K562 (cell line): ENCODE data around the gene PLEKHA8. TPM values are rescaled to one million over a fixed set of nuclear protein-coding genes. Genes with fewer than 3 reads are reported as not detected.

ENCODE experiments used
- CBFA2T2 ChIP-seq: fragments of 450-650 bp; conservative IDR thresholded peaks from 2 replicates; pipeline ENCODE4 v1.6.1; 2017; ENCODE audit warnings: mild to moderate bottlenecking
- CGGBP1 ChIP-seq: fragments of 250-450 bp; sonication (Bioruptor Pico); IDR thresholded peaks from 2 replicates; pipeline ENCODE4 v1.9.0; 2021; ENCODE audit warnings: mild to moderate bottlenecking
- GATA2 ChIP-seq: sonication (generic); formaldehyde crosslinking; IDR thresholded peaks from 2 replicates; pipeline ENCODE4 v1.4.0; 2020; ENCODE audit warnings: mild to moderate bottlenecking, missing genetic modification reagents
- HMG20A ChIP-seq: fragments of 450-650 bp; formaldehyde crosslinking; conservative IDR thresholded peaks from 2 replicates; pipeline ENCODE4 v1.4.0; 2020; ENCODE audit warnings: mild to moderate bottlenecking, mixed read lengths
- HNRNPH1 ChIP-seq: fragments of 200-400 bp; formaldehyde crosslinking; optimal IDR thresholded peaks from 2 replicates; pipeline ENCODE3; 2017; ENCODE audit warnings: low read depth, mild to moderate bottlenecking, low read length, moderate library complexity
- HNRNPUL1 ChIP-seq: fragments of 200-400 bp; formaldehyde crosslinking; IDR thresholded peaks from 2 replicates; pipeline ENCODE4 v1.6.1; 2017; ENCODE audit warnings: low read length
- NFXL1 ChIP-seq: fragments of 450-650 bp; formaldehyde crosslinking; IDR thresholded peaks from 2 replicates; pipeline ENCODE4 v1.4.0; 2021; ENCODE audit warnings: mild to moderate bottlenecking
- NR1H2 ChIP-seq: sonication (generic); formaldehyde crosslinking; IDR thresholded peaks from 2 replicates; pipeline ENCODE4 v1.4.0; 2020; ENCODE audit warnings: mild to moderate bottlenecking, missing genetic modification reagents
- PRPF4 ChIP-seq: fragments of 200-400 bp; formaldehyde crosslinking; IDR thresholded peaks from one replicate; pipeline ENCODE4 v1.6.1; 2017; ENCODE audit warnings: low read length, low read depth, mild to moderate bottlenecking; ENCODE audit not compliant: insufficient read depth, poor library complexity, severe bottlenecking
- SMAD1 ChIP-seq: fragments of 150-350 bp; IDR thresholded peaks from 2 replicates; pipeline ENCODE4 v1.6.1; 2014; ENCODE audit warnings: low read length, low read depth; ENCODE audit not compliant: partially characterized antibody
- SMAD3 ChIP-seq: fragments of 450-650 bp; formaldehyde crosslinking; conservative IDR thresholded peaks from 2 replicates; pipeline ENCODE4 v1.4.0; 2020; ENCODE audit warnings: mild to moderate bottlenecking
- SMARCA4 ChIP-seq: fragments of 450-650 bp; IDR thresholded peaks from 2 replicates; pipeline ENCODE4 v1.6.1; 2016
- STAT6 ChIP-seq: sonication (generic); formaldehyde crosslinking; IDR thresholded peaks from 2 replicates; pipeline ENCODE4 v1.8.1; 2023; ENCODE audit warnings: mild to moderate bottlenecking, missing genetic modification reagents
- TARDBP ChIP-seq: fragments of 450-650 bp; IDR thresholded peaks from 2 replicates; pipeline ENCODE4 v1.6.1; 2016
- ZNF778 ChIP-seq: fragments of 450-650 bp; formaldehyde crosslinking; IDR thresholded peaks from 2 replicates; pipeline ENCODE4 v1.4.0; 2020; ENCODE audit warnings: mild to moderate bottlenecking, moderate library complexity
- ZNF785 ChIP-seq: fragments of 250-450 bp; sonication (Bioruptor Pico); IDR thresholded peaks from 2 replicates; pipeline ENCODE4 v1.4.0; 2020; ENCODE audit warnings: mild to moderate bottlenecking
- polyA plus RNA-seq, 8 experiments: library from polyadenylated mRNA; depleted of rRNA in 4 of 8; stranded (reverse) in 5 of 8; unstranded in 3 of 8; fragments of >200 nt; fragmentation: Nextera tagmentation in 2 of 8; fragmentation: Illumina TruSeq in 1 of 8; extraction: Ambion mirVana in 2 of 8; extraction: Trizol in 1 of 8; gene quantifications; 2 replicates each; pipeline versions ENCODE4 v1.2.1 to v1.2.3, GENCODE V29; 2011 to 2014; ENCODE audit warnings: inconsistent platforms in 1 of 8, missing spikeins in 1 of 8
- total RNA-seq, 7 experiments: library from RNA; depleted of rRNA in 6 of 7; stranded (reverse); fragments of >200 nt in 6 of 7; fragmentation: Illumina TruSeq in 2 of 7; extraction: Trizol in 2 of 7; gene quantifications; 2 replicates each; pipeline versions ENCODE4 v1.2.1 to v1.2.3, GENCODE V29; 2011 to 2021; ENCODE audit warnings: low replicate concordance in 1 of 7
- TF ChIP-seq, protein P1 (sequence below): fragments of 250-450 bp; sonication (Bioruptor Pico); IDR thresholded peaks from 2 replicates; pipeline ENCODE4 v1.5.0; 2021
- TF ChIP-seq, protein P2 (sequence below), 3 experiments: fragments of 200-800 bp in 1 of 3; sonication (Bioruptor generic) in 1 of 3; sonication (generic) in 1 of 3; formaldehyde crosslinking in 1 of 3; IDR thresholded peaks; 2 replicates each; pipeline versions ENCODE4 v1.6.1 to v1.8.0; 2016 to 2022; ENCODE audit warnings: mild to moderate bottlenecking in 2 of 3, missing compliant biosample characterization in 2 of 3, missing genetic modification characterization in 2 of 3, missing genetic modification reagents in 1 of 3
- TF ChIP-seq, protein P3 (sequence below): IDR thresholded peaks from 2 replicates; pipeline ENCODE4 v1.6.1; 2011; ENCODE audit not compliant: insufficient read length; ENCODE audit errors: extremely low read depth
- TF ChIP-seq, protein P4 (sequence below), 2 experiments: IDR thresholded peaks; 2 replicates each; pipeline ENCODE4 v1.6.1; 2011; ENCODE audit warnings: borderline replicate concordance in 1 of 2, control low read depth in 1 of 2, low read depth in 1 of 2, low read length in 1 of 2, mild to moderate bottlenecking in 1 of 2, mixed read lengths in 1 of 2, moderate library complexity in 1 of 2; ENCODE audit not compliant: insufficient read depth in 1 of 2, insufficient read length in 1 of 2, poor library complexity in 1 of 2, severe bottlenecking in 1 of 2; ENCODE audit errors: extremely low read depth in 1 of 2

PLEKHA8 gene
- total and polyA plus RNA-seq, 9 of the 15 experiments (the other 6 are each of a cell fraction or from before 2014, with no cell fraction given), result 3.2 to 16.3 (median 11.8) TPM

- 0 out of 2 replicates have a peak, but pooled peaks have one; percentile 38 for TF ChIP-seq HNRNPUL1
- TF ChIP-seq GATA2 (CRISPR knock-in tag), result no peak
- TF ChIP-seq, protein P1, sequence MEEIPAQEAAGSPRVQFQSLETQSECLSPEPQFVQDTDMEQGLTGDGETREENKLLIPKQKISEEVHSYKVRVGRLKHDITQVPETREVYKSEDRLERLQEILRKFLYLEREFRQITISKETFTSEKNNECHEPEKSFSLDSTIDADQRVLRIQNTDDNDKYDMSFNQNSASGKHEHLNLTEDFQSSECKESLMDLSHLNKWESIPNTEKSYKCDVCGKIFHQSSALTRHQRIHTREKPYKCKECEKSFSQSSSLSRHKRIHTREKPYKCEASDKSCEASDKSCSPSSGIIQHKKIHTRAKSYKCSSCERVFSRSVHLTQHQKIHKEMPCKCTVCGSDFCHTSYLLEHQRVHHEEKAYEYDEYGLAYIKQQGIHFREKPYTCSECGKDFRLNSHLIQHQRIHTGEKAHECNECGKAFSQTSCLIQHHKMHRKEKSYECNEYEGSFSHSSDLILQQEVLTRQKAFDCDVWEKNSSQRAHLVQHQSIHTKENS (CRISPR knock-in tag), result no peak
- no peak for TF ChIP-seq TARDBP
- TF ChIP-seq NFXL1 (CRISPR knock-in tag), result no peak
- TF ChIP-seq PRPF4, result no peak
- TF ChIP-seq SMARCA4, result no peak
- TF ChIP-seq CGGBP1 (CRISPR knock-in tag), result no peak
- no peak for TF ChIP-seq STAT6 (CRISPR knock-in tag)
- TF ChIP-seq, protein P2, sequence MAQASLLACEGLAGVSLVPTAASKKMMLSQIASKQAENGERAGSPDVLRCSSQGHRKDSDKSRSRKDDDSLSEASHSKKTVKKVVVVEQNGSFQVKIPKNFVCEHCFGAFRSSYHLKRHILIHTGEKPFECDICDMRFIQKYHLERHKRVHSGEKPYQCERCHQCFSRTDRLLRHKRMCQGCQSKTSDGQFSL (CRISPR knock-in tag; IDR thresholded peaks at IDR 0.05), result no peak
- TF ChIP-seq, protein P2 (tag; IDR thresholded peaks at IDR 0.05), result no peak
- no peak for TF ChIP-seq NR1H2 (CRISPR knock-in tag)
- TF ChIP-seq, protein P3, sequence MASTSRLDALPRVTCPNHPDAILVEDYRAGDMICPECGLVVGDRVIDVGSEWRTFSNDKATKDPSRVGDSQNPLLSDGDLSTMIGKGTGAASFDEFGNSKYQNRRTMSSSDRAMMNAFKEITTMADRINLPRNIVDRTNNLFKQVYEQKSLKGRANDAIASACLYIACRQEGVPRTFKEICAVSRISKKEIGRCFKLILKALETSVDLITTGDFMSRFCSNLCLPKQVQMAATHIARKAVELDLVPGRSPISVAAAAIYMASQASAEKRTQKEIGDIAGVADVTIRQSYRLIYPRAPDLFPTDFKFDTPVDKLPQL, result peak; percentile 78
- TF ChIP-seq HNRNPH1, result no peak
- TF ChIP-seq SMAD1, result no peak
- no peak for TF ChIP-seq SMAD3
- no peak for TF ChIP-seq HMG20A (CRISPR knock-in tag)
- TF ChIP-seq, protein P4, sequence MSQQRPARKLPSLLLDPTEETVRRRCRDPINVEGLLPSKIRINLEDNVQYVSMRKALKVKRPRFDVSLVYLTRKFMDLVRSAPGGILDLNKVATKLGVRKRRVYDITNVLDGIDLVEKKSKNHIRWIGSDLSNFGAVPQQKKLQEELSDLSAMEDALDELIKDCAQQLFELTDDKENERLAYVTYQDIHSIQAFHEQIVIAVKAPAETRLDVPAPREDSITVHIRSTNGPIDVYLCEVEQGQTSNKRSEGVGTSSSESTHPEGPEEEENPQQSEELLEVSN (IDR thresholded peaks at IDR 0.05; ENCODE audit: borderline replicate concordance in 1 of 2, extremely low read depth in 1 of 2, insufficient read depth in 1 of 2, insufficient read length in 1 of 2, low read depth in 1 of 2, low read length in 1 of 2, poor library complexity in 1 of 2, severe bottlenecking in 1 of 2), result no peak
- TF ChIP-seq CBFA2T2, result no peak
- TF ChIP-seq ZNF778 (CRISPR knock-in tag), result no peak
- TF ChIP-seq ZNF785 (CRISPR knock-in tag), result no peak
These were observed 1.8 kb upstream of the PLEKHA8 start, which contains the start of gene FKBP14 (continued) for GRCh38 chr7:30026229-30027064.
